ENCODE data around the gene CASK. TPM values are rescaled to one million over a fixed set of nuclear protein-coding genes. Genes with fewer than 3 reads are reported as not detected.

The CASK gene, protein sequence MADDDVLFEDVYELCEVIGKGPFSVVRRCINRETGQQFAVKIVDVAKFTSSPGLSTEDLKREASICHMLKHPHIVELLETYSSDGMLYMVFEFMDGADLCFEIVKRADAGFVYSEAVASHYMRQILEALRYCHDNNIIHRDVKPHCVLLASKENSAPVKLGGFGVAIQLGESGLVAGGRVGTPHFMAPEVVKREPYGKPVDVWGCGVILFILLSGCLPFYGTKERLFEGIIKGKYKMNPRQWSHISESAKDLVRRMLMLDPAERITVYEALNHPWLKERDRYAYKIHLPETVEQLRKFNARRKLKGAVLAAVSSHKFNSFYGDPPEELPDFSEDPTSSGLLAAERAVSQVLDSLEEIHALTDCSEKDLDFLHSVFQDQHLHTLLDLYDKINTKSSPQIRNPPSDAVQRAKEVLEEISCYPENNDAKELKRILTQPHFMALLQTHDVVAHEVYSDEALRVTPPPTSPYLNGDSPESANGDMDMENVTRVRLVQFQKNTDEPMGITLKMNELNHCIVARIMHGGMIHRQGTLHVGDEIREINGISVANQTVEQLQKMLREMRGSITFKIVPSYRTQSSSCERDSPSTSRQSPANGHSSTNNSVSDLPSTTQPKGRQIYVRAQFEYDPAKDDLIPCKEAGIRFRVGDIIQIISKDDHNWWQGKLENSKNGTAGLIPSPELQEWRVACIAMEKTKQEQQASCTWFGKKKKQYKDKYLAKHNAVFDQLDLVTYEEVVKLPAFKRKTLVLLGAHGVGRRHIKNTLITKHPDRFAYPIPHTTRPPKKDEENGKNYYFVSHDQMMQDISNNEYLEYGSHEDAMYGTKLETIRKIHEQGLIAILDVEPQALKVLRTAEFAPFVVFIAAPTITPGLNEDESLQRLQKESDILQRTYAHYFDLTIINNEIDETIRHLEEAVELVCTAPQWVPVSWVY
- total RNA-seq (10 to 100 TPM; 21.7 to 42.5 (median 25.5) TPM), polyA plus RNA-seq (1 to 10 TPM; 4.7 to 6.6 TPM)

DNA sequence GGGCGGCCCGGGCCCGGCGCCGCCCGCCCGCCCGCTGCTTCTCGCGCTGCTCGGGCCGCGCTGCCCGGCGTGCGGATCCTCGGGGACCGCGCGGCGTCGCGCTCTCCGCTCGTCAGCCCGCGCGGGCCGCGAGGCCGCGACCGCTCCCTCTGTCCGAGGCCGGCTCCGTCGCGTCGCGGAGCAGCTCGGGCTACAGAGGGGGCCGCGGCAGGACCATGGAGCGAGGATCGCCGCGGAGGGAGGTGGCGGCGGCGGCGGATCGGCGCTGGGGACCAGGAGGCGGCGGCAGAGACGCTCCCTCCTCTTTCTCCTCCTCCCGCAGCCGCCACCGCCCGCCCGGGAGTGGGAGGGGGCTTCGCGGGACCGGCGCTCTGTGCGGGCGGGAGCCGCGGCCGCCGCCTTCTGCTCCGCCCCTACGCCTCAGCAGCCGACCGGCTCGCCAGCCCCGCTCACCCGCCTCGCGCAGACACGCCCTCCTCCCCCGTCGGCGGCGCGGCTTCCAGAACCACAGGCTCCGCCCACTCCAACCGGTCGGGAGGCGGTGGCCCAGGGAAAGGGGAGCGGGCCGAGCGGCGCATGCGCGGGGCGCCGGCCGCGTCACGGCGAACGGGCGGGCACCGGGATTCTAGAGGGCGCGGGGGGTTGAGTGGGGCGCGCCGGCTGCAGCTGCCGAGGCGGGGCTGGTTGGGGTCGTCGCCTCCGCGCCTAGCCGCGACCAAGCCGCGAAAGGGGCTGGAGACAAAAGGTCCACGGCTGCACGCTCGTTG lies at the start of gene CASK:
Gene CASK (minus strand): TSS at position 344 of the 767 bp plus-strand sequence. CDS start 566 bp downstream, outside the sequence.
- Histone ChIP-seq H3K36me3 (no peaks in the 10 kb centered on the region), H3K27ac (peak within 1 kb of the TSS; percentile 58 to 81 (median 74)), H3K4me1 (peaks cover 0 to 3% (median 0%) of the 10 kb centered on the region in 3 donors), H3K4me3 (peak within 1 kb of the TSS; percentile 44 to 52 (median 48)), H3K9me3 (no peaks in the 10 kb centered on the region), H3K27me3 (no peaks in the 10 kb centered on the region)
- ATAC-seq (peak; percentile 92 to 96 (median 94)), DNase-seq (peak; percentile 90 to 97 (median 94)), FAIRE-seq (no peak)
- TF ChIP-seq, protein P1, sequence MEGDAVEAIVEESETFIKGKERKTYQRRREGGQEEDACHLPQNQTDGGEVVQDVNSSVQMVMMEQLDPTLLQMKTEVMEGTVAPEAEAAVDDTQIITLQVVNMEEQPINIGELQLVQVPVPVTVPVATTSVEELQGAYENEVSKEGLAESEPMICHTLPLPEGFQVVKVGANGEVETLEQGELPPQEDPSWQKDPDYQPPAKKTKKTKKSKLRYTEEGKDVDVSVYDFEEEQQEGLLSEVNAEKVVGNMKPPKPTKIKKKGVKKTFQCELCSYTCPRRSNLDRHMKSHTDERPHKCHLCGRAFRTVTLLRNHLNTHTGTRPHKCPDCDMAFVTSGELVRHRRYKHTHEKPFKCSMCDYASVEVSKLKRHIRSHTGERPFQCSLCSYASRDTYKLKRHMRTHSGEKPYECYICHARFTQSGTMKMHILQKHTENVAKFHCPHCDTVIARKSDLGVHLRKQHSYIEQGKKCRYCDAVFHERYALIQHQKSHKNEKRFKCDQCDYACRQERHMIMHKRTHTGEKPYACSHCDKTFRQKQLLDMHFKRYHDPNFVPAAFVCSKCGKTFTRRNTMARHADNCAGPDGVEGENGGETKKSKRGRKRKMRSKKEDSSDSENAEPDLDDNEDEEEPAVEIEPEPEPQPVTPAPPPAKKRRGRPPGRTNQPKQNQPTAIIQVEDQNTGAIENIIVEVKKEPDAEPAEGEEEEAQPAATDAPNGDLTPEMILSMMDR (IDR thresholded peaks at IDR 0.05): no peak
- intact Hi-C loops (cut with DNase I): no loop called here
- 1 to 36% methylated on average over 75 to 116 of the region's 123 CpGs for WGBS, 2 donors

DNA sequence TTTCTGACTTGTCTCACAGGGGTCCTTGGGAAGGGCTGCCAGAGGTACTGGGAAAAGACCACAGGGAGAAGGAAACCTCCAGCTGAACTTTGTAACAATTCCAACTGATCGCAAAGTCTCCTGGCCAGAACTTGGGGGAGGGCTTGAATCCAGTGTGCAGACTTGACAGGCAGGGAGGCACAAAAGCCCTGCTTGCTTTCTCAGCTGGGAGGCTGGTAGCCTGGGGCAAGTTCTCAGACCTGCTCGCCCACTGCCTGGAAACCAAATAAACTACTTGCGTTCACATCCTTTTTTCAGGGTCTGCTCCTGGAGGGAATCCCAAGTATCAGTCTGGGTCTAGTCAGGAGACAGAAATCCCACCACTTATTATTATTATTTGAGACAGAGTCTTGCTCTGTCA lies 48.0 kb upstream of the CASK start:
- no peak overlapping the region for H3K27ac ChIP-seq
- no peak for DNase-seq
- no peaks in the 10 kb centered on the region for H3K9me3 ChIP-seq
- no peak overlapping the region for H3K4me3 ChIP-seq
- H3K4me1 ChIP-seq: no peaks in the 10 kb centered on the region
- TF ChIP-seq, protein P1 (IDR thresholded peaks at IDR 0.05): no peak
- intact Hi-C loops (cut with DNase I): no loop called here
- WGBS, 2 donors: 78 to 85% methylated on average over 3 of the region's 3 CpGs
- H3K36me3 ChIP-seq: no peaks in the 10 kb centered on the region
- no peak for FAIRE-seq
- ATAC-seq: no peak
- no peaks in the 10 kb centered on the region for H3K27me3 ChIP-seq

DNA sequence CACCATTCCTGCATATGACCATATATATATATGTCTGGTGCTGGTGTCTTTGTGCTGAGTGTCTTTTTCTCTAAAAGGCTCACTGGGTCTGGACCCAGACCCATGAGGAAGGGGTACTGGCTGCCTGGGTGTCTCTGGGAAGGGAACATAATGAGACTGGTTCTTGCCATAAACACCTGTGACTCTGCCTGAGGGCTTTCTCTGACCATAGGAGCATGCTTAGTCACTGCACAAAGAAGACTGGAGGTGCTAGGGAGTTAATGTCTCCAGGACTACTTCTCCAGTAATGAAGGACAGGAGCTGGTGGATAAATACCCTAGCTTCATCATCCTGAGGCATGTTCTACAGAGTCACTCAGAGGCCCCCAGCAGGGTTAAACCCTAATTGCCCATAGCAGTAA lies 47.1 kb upstream of the CASK start:
- Histone ChIP-seq H3K36me3 (no peaks in the 10 kb centered on the region), H3K4me3 (no peak overlapping the region), H3K4me1 (no peaks in the 10 kb centered on the region), H3K9me3 (no peaks in the 10 kb centered on the region), H3K27me3 (no peaks in the 10 kb centered on the region), H3K27ac (no peak overlapping the region)
- no peak for ATAC-seq
- DNase-seq: no peak
- FAIRE-seq: no peak
- TF ChIP-seq, protein P1 (IDR thresholded peaks at IDR 0.05): no peak
- intact Hi-C loops (cut with DNase I): no loop called here

DNA sequence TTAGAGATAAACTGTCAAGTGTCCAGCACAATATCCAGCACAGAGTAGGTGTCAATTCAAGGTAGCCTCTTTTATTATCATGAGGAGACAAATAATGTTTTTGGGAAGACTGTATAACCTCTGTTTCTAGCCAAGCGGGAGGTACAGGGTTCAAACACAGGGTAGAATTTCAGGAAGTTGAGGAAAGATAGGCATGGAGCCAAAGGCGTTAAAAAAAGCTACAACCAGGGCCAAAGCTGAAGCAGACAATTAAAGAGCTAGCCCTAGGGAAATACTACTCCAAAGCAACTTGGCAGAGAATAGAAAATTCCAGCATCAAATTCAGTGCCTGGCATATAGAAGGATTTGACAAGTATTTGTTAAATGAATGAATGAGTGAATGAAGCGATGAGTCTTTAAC lies 40.0 kb upstream of the CASK start:
- ATAC-seq: peak in 2 of 4 donors; percentile 39 to 48
- Histone ChIP-seq H3K36me3 (no peaks in the 10 kb centered on the region), H3K9me3 (no peaks in the 10 kb centered on the region), H3K27me3 (peaks cover 0 to 7% (median 0%) of the 10 kb centered on the region in 4 donors), H3K4me1 (no peaks in the 10 kb centered on the region), H3K4me3 (no peak overlapping the region), H3K27ac (no peak overlapping the region)
- no peak for DNase-seq
- WGBS, 2 donors: 25 to 32% methylated on average over 3 of the region's 3 CpGs
- intact Hi-C loops (cut with DNase I): no loop called here
- no peak for FAIRE-seq
- TF ChIP-seq, protein P1 (IDR thresholded peaks at IDR 0.05): no peak
